Ishikawa (cell line): ENCODE results near the gene PLBD2.

Experiments used
- CEBPB ChIP-seq: IDR thresholded peaks from 2 replicates; pipeline ENCODE4 v1.6.1; 2012
- CREB1 ChIP-seq: IDR thresholded peaks from 2 replicates; pipeline ENCODE4 v1.6.1; 2012; ENCODE audit warnings: low read depth
- EGR1 ChIP-seq: IDR thresholded peaks from 2 replicates; pipeline ENCODE4 v1.6.1; 2012
- EP300 ChIP-seq: IDR thresholded peaks from 2 replicates; pipeline ENCODE4 v1.6.1; 2012; ENCODE audit warnings: borderline replicate concordance
- FOXM1 ChIP-seq: IDR thresholded peaks from 2 replicates; pipeline ENCODE4 v1.6.1; 2012; ENCODE audit warnings: low read depth, borderline replicate concordance
- MAX ChIP-seq: IDR thresholded peaks from 2 replicates; pipeline ENCODE4 v1.6.1; 2012
- NFIC ChIP-seq: IDR thresholded peaks from 2 replicates; pipeline ENCODE4 v1.6.1; 2012
- RAD21 ChIP-seq: IDR thresholded peaks from 2 replicates; pipeline ENCODE4 v1.6.1; 2012; ENCODE audit warnings: low read depth
- TAF1 ChIP-seq: IDR thresholded peaks from 2 replicates; pipeline ENCODE4 v1.6.1; 2012; ENCODE audit warnings: low read depth, mild to moderate bottlenecking
- TCF12 ChIP-seq: IDR thresholded peaks from 2 replicates; pipeline ENCODE4 v1.6.1; 2012; ENCODE audit warnings: low read depth
- TEAD4 ChIP-seq: IDR thresholded peaks from 2 replicates; pipeline ENCODE4 v1.6.1; 2012
- USF1 ChIP-seq: IDR thresholded peaks from 2 replicates; pipeline ENCODE4 v1.6.1; 2012
- YY1 ChIP-seq: IDR thresholded peaks from 2 replicates; pipeline ENCODE4 v1.6.1; 2012; ENCODE audit warnings: low read depth
- ZBTB7A ChIP-seq: IDR thresholded peaks from 2 replicates; pipeline ENCODE4 v1.6.1; 2012; ENCODE audit warnings: low read depth
- TF ChIP-seq, protein P1 (sequence below): IDR thresholded peaks from 2 replicates; pipeline ENCODE4 v1.6.1; 2012; ENCODE audit warnings: low read depth, mild to moderate bottlenecking

The PLBD2 gene

DNA sequence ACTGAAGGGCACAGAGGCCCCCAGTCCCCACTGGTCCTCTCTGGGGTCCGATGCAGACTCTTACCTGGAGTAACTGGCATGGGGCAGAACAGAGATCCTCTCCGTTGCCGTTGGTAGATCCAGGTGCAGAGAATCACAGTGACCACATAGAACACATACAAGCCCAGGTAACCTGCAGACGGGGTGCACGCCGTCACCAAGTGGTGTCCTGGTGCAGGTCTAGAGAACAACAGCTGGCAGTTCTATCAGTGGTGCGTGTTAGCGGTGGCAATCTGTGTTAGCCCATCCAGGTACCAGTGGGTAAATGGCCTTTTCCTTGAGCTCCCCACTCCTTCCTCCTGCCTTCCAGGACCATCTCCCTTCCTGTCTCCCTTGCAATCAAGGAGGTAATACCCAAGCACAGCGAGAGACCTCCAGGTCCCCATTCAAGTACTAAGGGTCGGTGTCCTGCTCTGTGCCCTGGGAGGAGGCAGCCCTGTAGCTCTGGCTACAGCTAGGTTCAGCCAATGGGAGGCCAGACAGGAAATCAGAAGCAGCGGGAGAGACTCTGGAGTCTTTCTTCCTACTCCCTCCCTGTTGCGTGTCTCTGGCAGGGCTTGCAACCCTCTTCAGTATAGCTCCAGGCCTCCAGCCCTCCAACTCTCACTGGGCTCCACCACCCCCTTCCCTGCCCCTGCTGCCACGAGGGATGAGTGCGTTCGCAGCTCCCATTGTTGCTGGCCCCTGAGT lies 39.3 kb upstream of the PLBD2 start:
- TF ChIP-seq FOXM1: no peak
- no peak for TF ChIP-seq RAD21
- no peak for TF ChIP-seq NFIC
- TF ChIP-seq TEAD4: no peak
- no peak for TF ChIP-seq USF1
- TF ChIP-seq EP300: no peak
- no peak for TF ChIP-seq ZBTB7A
- TF ChIP-seq TAF1: no peak
- no peak for TF ChIP-seq MAX
- no peak for TF ChIP-seq YY1
- no peak for TF ChIP-seq EGR1
- TF ChIP-seq, protein P1, sequence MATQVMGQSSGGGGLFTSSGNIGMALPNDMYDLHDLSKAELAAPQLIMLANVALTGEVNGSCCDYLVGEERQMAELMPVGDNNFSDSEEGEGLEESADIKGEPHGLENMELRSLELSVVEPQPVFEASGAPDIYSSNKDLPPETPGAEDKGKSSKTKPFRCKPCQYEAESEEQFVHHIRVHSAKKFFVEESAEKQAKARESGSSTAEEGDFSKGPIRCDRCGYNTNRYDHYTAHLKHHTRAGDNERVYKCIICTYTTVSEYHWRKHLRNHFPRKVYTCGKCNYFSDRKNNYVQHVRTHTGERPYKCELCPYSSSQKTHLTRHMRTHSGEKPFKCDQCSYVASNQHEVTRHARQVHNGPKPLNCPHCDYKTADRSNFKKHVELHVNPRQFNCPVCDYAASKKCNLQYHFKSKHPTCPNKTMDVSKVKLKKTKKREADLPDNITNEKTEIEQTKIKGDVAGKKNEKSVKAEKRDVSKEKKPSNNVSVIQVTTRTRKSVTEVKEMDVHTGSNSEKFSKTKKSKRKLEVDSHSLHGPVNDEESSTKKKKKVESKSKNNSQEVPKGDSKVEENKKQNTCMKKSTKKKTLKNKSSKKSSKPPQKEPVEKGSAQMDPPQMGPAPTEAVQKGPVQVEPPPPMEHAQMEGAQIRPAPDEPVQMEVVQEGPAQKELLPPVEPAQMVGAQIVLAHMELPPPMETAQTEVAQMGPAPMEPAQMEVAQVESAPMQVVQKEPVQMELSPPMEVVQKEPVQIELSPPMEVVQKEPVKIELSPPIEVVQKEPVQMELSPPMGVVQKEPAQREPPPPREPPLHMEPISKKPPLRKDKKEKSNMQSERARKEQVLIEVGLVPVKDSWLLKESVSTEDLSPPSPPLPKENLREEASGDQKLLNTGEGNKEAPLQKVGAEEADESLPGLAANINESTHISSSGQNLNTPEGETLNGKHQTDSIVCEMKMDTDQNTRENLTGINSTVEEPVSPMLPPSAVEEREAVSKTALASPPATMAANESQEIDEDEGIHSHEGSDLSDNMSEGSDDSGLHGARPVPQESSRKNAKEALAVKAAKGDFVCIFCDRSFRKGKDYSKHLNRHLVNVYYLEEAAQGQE: no peak

DNA sequence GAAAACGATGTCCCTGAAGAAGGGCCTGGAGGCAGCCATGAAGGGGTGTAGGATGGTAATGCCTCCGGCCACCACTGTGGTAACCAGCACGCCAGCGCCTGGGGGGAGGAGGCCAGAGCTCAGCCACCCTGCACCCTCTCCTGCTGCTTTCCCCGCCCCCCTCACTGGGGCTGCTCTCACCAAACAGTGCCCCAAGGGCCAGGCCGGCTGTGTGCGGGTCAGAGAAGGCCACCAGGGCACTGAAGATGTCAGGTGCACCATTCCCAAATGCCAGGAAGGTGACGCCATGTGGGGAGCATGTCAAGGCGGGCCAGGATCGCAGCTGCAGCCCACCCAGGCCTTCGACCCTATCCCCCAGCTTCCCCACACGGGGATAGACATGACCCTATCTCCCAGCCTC lies 38.0 kb upstream of the PLBD2 start:
- no peak for TF ChIP-seq CEBPB
- TF ChIP-seq YY1: no peak
- TF ChIP-seq CREB1: no peak
- TF ChIP-seq TEAD4: no peak
- no peak for TF ChIP-seq USF1
- TF ChIP-seq RAD21: no peak

DNA sequence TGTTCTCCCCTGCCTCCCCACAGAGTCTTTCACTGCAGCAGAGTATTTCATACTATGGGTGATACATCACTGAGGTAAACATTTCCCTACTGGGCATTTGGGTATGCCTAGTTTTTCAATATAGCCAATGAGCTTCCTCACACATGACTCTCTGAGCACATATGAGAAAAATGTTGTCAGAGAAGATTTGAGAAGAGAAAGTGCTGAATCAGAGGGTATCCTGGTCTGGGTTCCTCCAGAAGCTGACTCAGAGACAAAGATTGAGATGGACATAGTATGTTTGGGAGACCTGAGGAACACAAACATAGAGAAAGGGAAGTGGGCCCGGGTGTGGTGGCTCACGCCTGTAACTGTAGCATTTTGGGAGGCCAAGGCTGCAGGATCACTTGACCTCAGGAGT lies 36.0 kb upstream of the PLBD2 start:
- no peak for TF ChIP-seq NFIC
- TF ChIP-seq ZBTB7A: no peak
- no peak for TF ChIP-seq EP300
- no peak for TF ChIP-seq TEAD4
- no peak for TF ChIP-seq RAD21
- no peak for TF ChIP-seq TAF1
- TF ChIP-seq CREB1: no peak
- TF ChIP-seq FOXM1: no peak
- TF ChIP-seq CEBPB: no peak
- no peak for TF ChIP-seq EGR1
- no peak for TF ChIP-seq YY1
- TF ChIP-seq MAX: no peak
- TF ChIP-seq, protein P1: no peak
- no peak for TF ChIP-seq USF1
- TF ChIP-seq TCF12: no peak

- no peak for TF ChIP-seq RAD21
- no peak for TF ChIP-seq EGR1
- no peak for TF ChIP-seq TAF1
- TF ChIP-seq TCF12: no peak
- no peak for TF ChIP-seq CEBPB
- no peak for TF ChIP-seq MAX
- TF ChIP-seq NFIC: no peak
Measured at GRCh38 chr12:113325916-113326315, 32.5 kb upstream of the PLBD2 start.

DNA sequence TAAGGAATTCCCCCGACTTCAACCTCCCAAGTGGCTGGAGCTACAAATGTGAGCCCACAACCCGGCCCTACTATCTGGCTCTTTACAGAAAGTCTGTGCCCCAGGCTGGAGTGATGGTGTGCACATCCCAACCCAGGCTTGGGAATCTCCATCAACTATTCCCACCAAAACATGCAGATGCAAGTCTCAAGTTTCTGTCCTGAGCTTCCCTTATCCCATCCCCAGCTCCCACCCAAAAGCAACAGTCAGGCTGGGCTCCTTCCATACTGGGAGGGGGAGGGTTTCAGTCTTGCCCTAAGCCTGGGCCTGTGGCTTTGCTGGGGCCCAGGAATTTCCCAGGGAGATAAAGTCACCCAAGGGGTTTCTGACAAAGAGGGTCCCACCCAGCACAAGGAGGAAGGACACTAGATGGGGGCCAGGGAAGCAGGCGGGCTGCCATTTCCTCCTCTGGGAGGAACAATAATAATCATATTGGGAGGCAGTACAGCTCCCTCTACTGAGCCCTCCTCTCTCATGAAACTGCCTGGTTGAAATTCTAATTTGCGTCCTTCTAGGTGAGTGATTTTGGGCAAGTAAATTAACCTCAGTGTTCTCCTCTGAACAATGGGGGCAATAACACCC lies 31.5 kb upstream of the PLBD2 start:
- TF ChIP-seq CREB1: no peak
